ENCODE results near the gene ZNF333.

ZNF333 gene

GRCh38 chr19:14719162-14719561 lies 29.3 kb downstream of the ZNF333 start:
- DNase-seq (ENCODE audit: low read depth) = no peak
- no peak for TF ChIP-seq POLR2A (IDR thresholded peaks at IDR 0.05; ENCODE audit: extremely low read depth, insufficient read length)
- TF ChIP-seq, protein P1, sequence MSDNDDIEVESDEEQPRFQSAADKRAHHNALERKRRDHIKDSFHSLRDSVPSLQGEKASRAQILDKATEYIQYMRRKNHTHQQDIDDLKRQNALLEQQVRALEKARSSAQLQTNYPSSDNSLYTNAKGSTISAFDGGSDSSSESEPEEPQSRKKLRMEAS (IDR thresholded peaks at IDR 0.05; ENCODE audit: low read depth, low read length) = no peak
- no peak for TF ChIP-seq CTCF (IDR thresholded peaks at IDR 0.05; ENCODE audit: low read depth, low read length)
- no peak for TF ChIP-seq MYC (IDR thresholded peaks at IDR 0.05; ENCODE audit: low read depth, low read length)
- H3K4me3 ChIP-seq (ENCODE audit: low read depth, low read length) = no peak overlapping the region

GRCh38 chr19:14722127-14722526 lies 32.3 kb downstream of the ZNF333 start:
- DNase-seq (ENCODE audit: low read depth) = no peak
- H3K4me3 ChIP-seq (ENCODE audit: low read depth, low read length) = no peak overlapping the region
- no peak for TF ChIP-seq POLR2A (IDR thresholded peaks at IDR 0.05; ENCODE audit: extremely low read depth, insufficient read length)

- TF ChIP-seq, protein P1 (IDR thresholded peaks at IDR 0.05; ENCODE audit: low read depth, low read length) = no peak
- TF ChIP-seq POLR2A (IDR thresholded peaks at IDR 0.05; ENCODE audit: extremely low read depth, insufficient read length) = no peak
- TF ChIP-seq CTCF (IDR thresholded peaks at IDR 0.05; ENCODE audit: low read depth, low read length) = no peak
- TF ChIP-seq MYC (IDR thresholded peaks at IDR 0.05; ENCODE audit: low read depth, low read length) = no peak
- no peak overlapping the region for H3K4me3 ChIP-seq (ENCODE audit: low read depth, low read length)
Observed at GRCh38 chr19:14728595-14728994, 38.7 kb downstream of the ZNF333 start.

DNA sequence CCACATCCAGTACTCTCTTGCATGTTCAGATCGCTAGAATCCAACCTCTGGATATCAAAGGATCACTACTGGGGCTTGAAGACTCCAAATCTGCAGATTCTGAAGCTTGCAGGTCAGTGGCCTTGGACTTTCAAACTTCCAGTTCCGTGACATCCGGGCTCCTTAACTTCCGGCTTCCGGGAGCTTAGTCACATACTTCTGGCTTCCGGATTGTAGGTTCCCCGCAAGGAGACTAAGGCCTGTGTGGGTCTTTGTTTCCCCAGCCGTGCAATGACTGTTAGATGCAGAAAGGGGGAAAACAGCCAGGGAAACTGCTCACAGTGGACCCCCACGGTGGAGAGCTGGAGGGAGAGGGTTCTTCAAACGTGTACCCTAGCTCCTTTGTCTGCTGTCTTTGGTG lies 41.4 kb downstream of the ZNF333 start:
- TF ChIP-seq CTCF (IDR thresholded peaks at IDR 0.05; ENCODE audit: low read depth, low read length) (no peak), MYC (IDR thresholded peaks at IDR 0.05; ENCODE audit: low read depth, low read length) (no peak), POLR2A (IDR thresholded peaks at IDR 0.05; ENCODE audit: extremely low read depth, insufficient read length) (no peak)
- TF ChIP-seq, protein P1 (IDR thresholded peaks at IDR 0.05; ENCODE audit: low read depth, low read length) = no peak
- H3K4me3 ChIP-seq (ENCODE audit: low read depth, low read length) = no peak overlapping the region
- DNase-seq (ENCODE audit: low read depth) = no peak

More at GRCh38 chr19:14728595-14728994, 38.7 kb downstream of the ZNF333 start:
- no peak for DNase-seq (ENCODE audit: low read depth)

- DNase-seq (ENCODE audit: low read depth) = no peak
- H3K4me3 ChIP-seq (ENCODE audit: low read depth, low read length) = no peak overlapping the region
- TF ChIP-seq MYC (IDR thresholded peaks at IDR 0.05; ENCODE audit: low read depth, low read length) (no peak), POLR2A (IDR thresholded peaks at IDR 0.05; ENCODE audit: extremely low read depth, insufficient read length) (no peak), CTCF (IDR thresholded peaks at IDR 0.05; ENCODE audit: low read depth, low read length) (no peak)
- TF ChIP-seq, protein P1 (IDR thresholded peaks at IDR 0.05; ENCODE audit: low read depth, low read length) = no peak
Observed at GRCh38 chr19:14732510-14732909, 42.7 kb downstream of the ZNF333 start.

DNA sequence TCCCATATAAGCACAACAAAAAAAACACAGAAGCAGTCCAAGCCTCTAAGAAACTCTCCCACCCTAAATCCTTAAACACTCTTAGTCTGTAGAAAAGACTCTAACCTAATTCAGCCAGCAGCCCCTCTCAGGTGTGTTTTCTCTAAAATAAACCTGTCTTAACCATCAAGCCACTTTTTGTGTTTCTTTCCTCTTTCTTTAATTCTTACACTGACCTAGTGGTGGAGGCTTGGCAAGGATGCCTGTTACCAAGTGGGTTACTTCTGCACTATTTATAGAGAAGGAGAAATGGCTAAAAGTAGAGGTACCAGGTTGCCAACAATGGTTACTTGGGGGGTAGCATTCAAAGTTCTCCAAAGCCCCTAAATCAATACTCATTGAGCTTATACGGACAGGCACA lies 43.7 kb downstream of the ZNF333 start:
- TF ChIP-seq MYC (IDR thresholded peaks at IDR 0.05; ENCODE audit: low read depth, low read length) (no peak), POLR2A (IDR thresholded peaks at IDR 0.05; ENCODE audit: extremely low read depth, insufficient read length) (no peak), CTCF (IDR thresholded peaks at IDR 0.05; ENCODE audit: low read depth, low read length) (no peak)
- TF ChIP-seq, protein P1 (IDR thresholded peaks at IDR 0.05; ENCODE audit: low read depth, low read length) = no peak
- no peak overlapping the region for H3K4me3 ChIP-seq (ENCODE audit: low read depth, low read length)
- DNase-seq (ENCODE audit: low read depth) = no peak

Measured in NB4 (cell line).